ENCODE data around the gene RBX1. TPM values are rescaled to one million over a fixed set of nuclear protein-coding genes. Genes with fewer than 3 reads are reported as not detected.

RBX1 gene
- total and polyA plus RNA-seq, 2 of the 4 experiments (the other 2 are of a cell fraction), result 72.4 to 84.5 TPM

DNA sequence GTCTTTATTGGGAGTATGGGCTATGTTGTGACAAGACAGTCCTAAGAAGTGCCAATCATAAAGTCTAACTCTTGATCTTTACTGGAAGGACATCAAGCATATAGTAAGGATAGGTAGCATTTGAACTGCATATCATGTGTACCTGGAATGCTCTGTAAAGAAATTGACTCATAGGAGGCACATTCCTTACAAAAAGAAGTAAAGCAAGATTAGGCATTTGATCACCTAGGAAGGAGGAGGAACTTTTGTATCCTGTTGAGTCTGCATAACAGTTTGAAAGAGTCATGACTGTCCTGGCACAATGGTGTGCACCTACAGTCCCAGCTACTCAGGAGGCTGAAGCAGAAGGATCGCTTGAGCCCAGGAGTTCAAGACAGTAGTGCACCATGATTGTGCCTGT lies 47.1 kb upstream of the RBX1 start:
- Histone ChIP-seq H3K79me1 (ENCODE audit: low read depth in 1 of 2, low read length in 2 of 2) (peaks cover 0 to 10% of the 10 kb centered on the region in 2 experiments; a peak in 1 of 4 replicates), H3K14ac (replicated peaks; ENCODE audit: low read depth, low read length) (no peak overlapping the region), H3K4me2 (ENCODE audit: low read depth, low read length) (no peak overlapping the region), H2AK9ac (replicated peaks; ENCODE audit: low read depth, low read length, poor library complexity) (no peak overlapping the region), H3K9me3 (ENCODE audit: control insufficient read depth, insufficient read depth, low read length) (no peaks in the 10 kb centered on the region), H4K20me1 (ENCODE audit: insufficient read depth, low read length) (no peaks in the 10 kb centered on the region), H2AK5ac (ENCODE audit: low read depth, low read length) (no peak overlapping the region), H2BK15ac (ENCODE audit: low read depth, low read length) (no peak overlapping the region), H2BK5ac (ENCODE audit: low read depth, low read length, poor library complexity, severe bottlenecking) (no peak overlapping the region), H3K23ac (ENCODE audit: low read depth, low read length) (no peak overlapping the region), H3K56ac (ENCODE audit: extremely low read depth, insufficient read depth, low read length) (no peak overlapping the region), H3K9ac (ENCODE audit: low read depth, low read length) (no peak overlapping the region), H2BK20ac (ENCODE audit: low read depth, low read length) (no peak overlapping the region), H4K91ac (ENCODE audit: insufficient read depth, low read depth, low read length) (no peak overlapping the region), H4K5ac (ENCODE audit: low read depth, low read length) (no peak overlapping the region), H3K9me1 (ENCODE audit: insufficient read depth, low read length) (peaks cover 3% of the 10 kb centered on the region; the same call in 1 of the 2 replicates), H2BK120ac (ENCODE audit: low read depth, low read length) (no peak overlapping the region), H3K36me3 (ENCODE audit: control insufficient read depth, insufficient read depth, low read length) (peaks cover 16% of the 10 kb centered on the region), H3K27ac (ENCODE audit: insufficient read depth, low read length) (no peak overlapping the region), H3K4me1 (ENCODE audit: control insufficient read depth, insufficient read depth, low read length) (no peaks in the 10 kb centered on the region), H3K18ac (ENCODE audit: low read depth, low read length) (no peak overlapping the region), H2AFZ (replicated peaks; ENCODE audit: low read length, poor library complexity) (no peak overlapping the region), H3K27me3 (ENCODE audit: control insufficient read depth, insufficient read depth, low read length) (no peaks in the 10 kb centered on the region), H4K8ac (ENCODE audit: low read depth in 2 of 2, low read length in 2 of 2) (no peak overlapping the region), H3K4me3 (ENCODE audit: insufficient read depth, low read depth, low read length) (no peak overlapping the region), H3K4ac (ENCODE audit: low read depth, low read length) (no peak overlapping the region)
- TF ChIP-seq, protein P1, sequence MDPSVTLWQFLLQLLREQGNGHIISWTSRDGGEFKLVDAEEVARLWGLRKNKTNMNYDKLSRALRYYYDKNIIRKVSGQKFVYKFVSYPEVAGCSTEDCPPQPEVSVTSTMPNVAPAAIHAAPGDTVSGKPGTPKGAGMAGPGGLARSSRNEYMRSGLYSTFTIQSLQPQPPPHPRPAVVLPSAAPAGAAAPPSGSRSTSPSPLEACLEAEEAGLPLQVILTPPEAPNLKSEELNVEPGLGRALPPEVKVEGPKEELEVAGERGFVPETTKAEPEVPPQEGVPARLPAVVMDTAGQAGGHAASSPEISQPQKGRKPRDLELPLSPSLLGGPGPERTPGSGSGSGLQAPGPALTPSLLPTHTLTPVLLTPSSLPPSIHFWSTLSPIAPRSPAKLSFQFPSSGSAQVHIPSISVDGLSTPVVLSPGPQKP (IDR thresholded peaks at IDR 0.05; ENCODE audit: borderline replicate concordance, low read depth, low read length), result no peak
- no peak for TF ChIP-seq CHD1 (IDR thresholded peaks at IDR 0.05; ENCODE audit: low read depth, low read length)
- TF ChIP-seq CEBPB (IDR thresholded peaks at IDR 0.05; ENCODE audit: low read depth, low read length), result no peak
- no peak for TF ChIP-seq SMC3 (IDR thresholded peaks at IDR 0.05; ENCODE audit: low read depth, low read length)
- TF ChIP-seq RAD21 (IDR thresholded peaks at IDR 0.05; ENCODE audit: low read length), result no peak
- no peak for TF ChIP-seq MAZ (IDR thresholded peaks at IDR 0.05; ENCODE audit: borderline replicate concordance, low read depth, low read length)
- no peak for TF ChIP-seq RFX5 (IDR thresholded peaks at IDR 0.05; ENCODE audit: low read depth, low read length)
- dilution Hi-C loops (cut with HindIII; ENCODE audit: low sequenced_read_pairs, unreplicated experiment) (no loop called here), intact Hi-C loops (cut with micrococcal nuclease) (no loop called here), in situ Hi-C loops (cut with MboI; ENCODE audit: low sequenced_read_pairs) (no loop called here)
- BruUV-seq (replicated peaks), result no TSS peak
- WGBS, 2 experiments (ENCODE audit: extremely low coverage in 2 of 2, insufficient read length in 1 of 2), result no CpG with 5 or more reads among the region's 1 CpG
- POLR2A ChIA-PET (ENCODE audit: unreplicated experiment), result no interaction called here
- DNase-seq, result no peak
- CTCF ChIA-PET, result no interaction called here
- ATAC-seq (ENCODE audit: low read depth), result no peak

Measured in IMR-90 (cell line).